A549 treated with RU486 at 1 μM for 4 hours (cell line): ENCODE measurements around the gene DPP9. TPM values are rescaled to one million over a fixed set of nuclear protein-coding genes. Genes with fewer than 3 reads are reported as not detected.

Experiments
- total RNA-seq: library from RNA; stranded (reverse); fragments of 200-300 nt; extraction: Qiagen RNA extraction; gene quantifications from 5 replicates; pipeline ENCODE4 v1.2.3, GENCODE V29; 2022; ENCODE audit warnings: low read depth

DPP9 gene
- 54.4 to 66.9 TPM (median 62.2 TPM) in 5 replicates for total RNA-seq

GRCh38 chr19:4723595-4724514, at the start of gene DPP9:
DPP9 (minus strand) TSS chr19:4723842; CDS start chr19:4719906, 3,936 bp downstream.

GRCh38 chr19:4669723-4670480, 53.7 kb downstream of the DPP9 start, which contains the start of gene MYDGF:
MYDGF (minus strand) TSS chr19:4670342; CDS start chr19:4670334, 8 bp downstream.

GRCh38 chr19:4638828-4639530, 84.7 kb downstream of the DPP9 start, which contains the start of gene TNFAIP8L1:
TNFAIP8L1 (plus strand) TSS chr19:4639516; CDS start chr19:4651870, 12,354 bp downstream.

Other genes starting within 250 kb of the DPP9 start
- gene PLIN4, start 205.4 kb downstream of the DPP9 start, total RNA-seq: 0.42 to 0.61 TPM (median 0.51 TPM) in 5 replicates
- gene PLIN5, start 188.6 kb downstream of the DPP9 start, total RNA-seq: 0.06 to 0.22 TPM (median 0.09 TPM) in 3 of 5 replicates, not detected in the others
- gene LRG1, start 183.8 kb downstream of the DPP9 start, total RNA-seq: 0.02 to 0.14 TPM (median 0.12 TPM) in 4 of 5 replicates, not detected in the other
- gene SEMA6B, start 164.2 kb downstream of the DPP9 start, total RNA-seq: 4.3 to 6.9 TPM (median 6.1 TPM) in 5 replicates
- 2.4 to 5.4 TPM (median 4.6 TPM) in 5 replicates for gene TNFAIP8L1, start 84.3 kb downstream of the DPP9 start, total RNA-seq
- 115 to 147 TPM (median 144 TPM) in 5 replicates for gene MYDGF, start 53.5 kb downstream of the DPP9 start, total RNA-seq
- 5.3 to 6.1 TPM (median 5.9 TPM) in 5 replicates for gene FEM1A, start 67.9 kb upstream of the DPP9 start, total RNA-seq
- 5.9 to 9.8 TPM (median 8.5 TPM) in 5 replicates for gene TICAM1, start 107.9 kb upstream of the DPP9 start, total RNA-seq
- 106 to 126 TPM (median 115 TPM) in 5 replicates for gene PLIN3, start 143.8 kb upstream of the DPP9 start, total RNA-seq
- gene ARRDC5, start 179.1 kb upstream of the DPP9 start, total RNA-seq: not detected in 5 replicates
- gene UHRF1, start 185.7 kb upstream of the DPP9 start, total RNA-seq: 38.8 to 53.2 TPM (median 46.2 TPM) in 5 replicates
- gene KDM4B, start 245.3 kb upstream of the DPP9 start, total RNA-seq: 5.1 to 7.5 TPM (median 7.0 TPM) in 5 replicates